HepG2 (cell line): ENCODE data around the gene CHML. TPM values are rescaled to one million over a fixed set of nuclear protein-coding genes. Genes with fewer than 3 reads are reported as not detected.

Source experiments
- ATAC-seq: fragments of 200-7000 bp; cut with Tn5 transposase; 3 replicates; pipeline ENCODE4 v1.9.1; 2020; ENCODE audit warnings: mild to moderate bottlenecking, moderate library complexity
- BruUV-seq: library from RNA; stranded (reverse); fragments of 400-500 nt; replicated peaks from 2 replicates; lab custom pipeline; 2021; lab: Mats Ljungman, UMichigan
- CTCF ChIA-PET: fragments of 300-600 bp; formaldehyde crosslinking; extraction: SDS; loops from one replicate; lab custom pipeline; 2021; ENCODE audit warnings: low total read pairs, inconsistent platforms, low intra/inter-chr PET ratio; lab: Yijun Ruan, JAX
- POLR2A ChIA-PET: fragments of 350-600 bp; sonication (Branson Sonifier 250); formaldehyde crosslinking; loops from one replicate; lab custom pipeline; 2020; ENCODE audit warnings: antibody characterized with exemption, inconsistent platforms; lab: Yijun Ruan, JAX
- DNase-seq: peaks from one replicate; pipeline ENCODE4 v3.0.0-alpha.2; 2015; ENCODE audit warnings: low spot score
- FAIRE-seq: peaks from 3 replicates; lab custom pipeline; 2011; peaks lifted over from hg19 to GRCh38; lab: Jason Lieb, UNC
- H2AFZ ChIP-seq: one replicate; pipeline ENCODE4 v1.6.1; 2011; ENCODE audit warnings: low read length, inconsistent platforms
- H3K27ac ChIP-seq: fragments of 300-600 bp; 3 replicates; pipeline ENCODE4 v1.8.0; 2011; ENCODE audit warnings: mixed run types, mild to moderate bottlenecking, mixed read lengths, low read length, inconsistent platforms; ENCODE audit not compliant: insufficient read depth; ENCODE audit errors: extremely low read length
- H3K27me3 ChIP-seq, 2 experiments: fragments of 200-600 bp in 1 of 2; 2 replicates in 1 of 2; 3 replicates in 1 of 2; pipeline versions ENCODE4 v1.6.0 to v1.8.0; 2011; ENCODE audit warnings: low read length in 2 of 2, mild to moderate bottlenecking in 2 of 2, moderate library complexity in 2 of 2, inconsistent platforms in 1 of 2; ENCODE audit not compliant: insufficient read depth in 2 of 2, control insufficient read depth in 1 of 2
- H3K36me3 ChIP-seq, 2 experiments: fragments of 200-600 bp in 1 of 2; replicated peaks in 1 of 2; 2 replicates in 1 of 2; 3 replicates in 1 of 2; pipeline versions ENCODE4 v1.5.1 to v1.8.0; 2011; ENCODE audit warnings: low read length in 2 of 2, inconsistent platforms in 1 of 2; ENCODE audit not compliant: insufficient read depth in 2 of 2, control insufficient read depth in 1 of 2
- H3K4me1 ChIP-seq: 2 replicates; pipeline ENCODE4 v1.5.1; 2012; ENCODE audit warnings: low read length, inconsistent platforms; ENCODE audit not compliant: insufficient read depth
- H3K4me2 ChIP-seq: 2 replicates; pipeline ENCODE4 v1.6.0; 2011; ENCODE audit warnings: low read depth, low read length, inconsistent platforms
- H3K4me3 ChIP-seq, 3 experiments: fragments of 200-600 bp in 1 of 3; sonication (generic), shearing (Covaris generic) in 1 of 3; replicated peaks in 1 of 3; 2 replicates each; pipeline ENCODE4 v1.5.1; 2011 to 2016; ENCODE audit warnings: low read length in 3 of 3, inconsistent platforms in 2 of 3, low read depth in 2 of 3, mild to moderate bottlenecking in 2 of 3, control low read depth in 1 of 3, mixed read lengths in 1 of 3; ENCODE audit not compliant: insufficient read depth in 1 of 3
- H3K79me2 ChIP-seq: one replicate; pipeline ENCODE4 v1.6.1; 2011; ENCODE audit warnings: low read length, inconsistent platforms; ENCODE audit not compliant: insufficient read depth
- H3K9ac ChIP-seq: 2 replicates; pipeline ENCODE4 v1.6.0; 2011; ENCODE audit warnings: mild to moderate bottlenecking, low read depth, low read length, inconsistent platforms; ENCODE audit not compliant: insufficient read depth
- H3K9me3 ChIP-seq: 2 replicates; pipeline ENCODE4 v1.5.1; 2012; ENCODE audit warnings: mild to moderate bottlenecking, low read length
- H4K20me1 ChIP-seq: 2 replicates; pipeline ENCODE4 v1.6.0; 2011; ENCODE audit warnings: inconsistent platforms, mild to moderate bottlenecking, low read length, moderate library complexity; ENCODE audit not compliant: insufficient read depth
- ASH2L ChIP-seq: fragments of 300-600, 200-600 bp; sonication (generic); IDR thresholded peaks from 2 replicates; pipeline ENCODE4 v1.7.0; 2017; ENCODE audit warnings: low read depth, mild to moderate bottlenecking, moderate library complexity, mixed read lengths, low read length; ENCODE audit not compliant: insufficient read length
- CHCHD3 ChIP-seq: sonication (generic); formaldehyde crosslinking; IDR thresholded peaks from 2 replicates; pipeline ENCODE4 v1.8.0; 2022; ENCODE audit warnings: mild to moderate bottlenecking, missing genetic modification reagents, moderate library complexity
- KMT2B ChIP-seq: IDR thresholded peaks from 2 replicates; pipeline ENCODE4 v1.6.1; 2016; ENCODE audit warnings: missing genetic modification reagents, missing compliant biosample characterization
- NR2F2 ChIP-seq: IDR thresholded peaks from 2 replicates; pipeline ENCODE4 v1.6.1; 2012; ENCODE audit warnings: low read depth, inconsistent platforms, borderline replicate concordance
- PHF8 ChIP-seq: sonication (generic); formaldehyde crosslinking; IDR thresholded peaks from 2 replicates; pipeline ENCODE4 v1.5.0; 2020; ENCODE audit warnings: missing genetic modification reagents
- SRSF1 ChIP-seq: fragments of 200-400 bp; formaldehyde crosslinking; optimal IDR thresholded peaks from 2 replicates; pipeline ENCODE3; 2017; ENCODE audit warnings: mild to moderate bottlenecking, low read depth, low read length, moderate library complexity
- ZNF670 ChIP-seq: sonication (generic); formaldehyde crosslinking; IDR thresholded peaks from 2 replicates; pipeline ENCODE4 v1.8.0; 2022; ENCODE audit warnings: mild to moderate bottlenecking, missing genetic modification reagents, borderline replicate concordance
- WGBS: methylation state at CpG from one replicate; pipeline ENCODE4 v1.1.6; 2017; ENCODE audit warnings: low lambda C conversion rate; 5-methylcytosine and 5-hydroxymethylcytosine counted together
- in situ Hi-C: cut with HindIII; loops from 2 replicates; pipeline ENCODE4 v1.10.0; 2017; ENCODE audit warnings: low pct_unique_long_range_greater_than_20kb; ENCODE audit not compliant: extremely low pct_ligation_motif_present
- intact Hi-C: fragments of 100-400 bp; cut with micrococcal nuclease; formaldehyde crosslinking; loops from one replicate; pipeline ENCODE4 v1.10.0; 2022; ENCODE audit not compliant: unreplicated experiment
- polyA plus RNA-seq, 8 experiments: library from polyadenylated mRNA; depleted of rRNA in 3 of 8; stranded (reverse) in 7 of 8; unstranded in 1 of 8; fragments of >200 nt; fragmentation: Illumina TruSeq in 4 of 8; extraction: Trizol in 4 of 8; gene quantifications; 2 replicates each; pipeline versions ENCODE4 v1.2.1 to v1.2.3, GENCODE V29; 2011 to 2016; ENCODE audit warnings: low read depth in 4 of 8, missing spikeins in 1 of 8, mixed read lengths in 1 of 8; ENCODE audit not compliant: insufficient read depth in 1 of 8
- total RNA-seq, 5 experiments: library from RNA; depleted of rRNA; stranded (reverse); fragments of >200 nt; fragmentation: Illumina TruSeq; extraction: Trizol; gene quantifications; 2 replicates each; pipeline ENCODE4 v1.2.3, GENCODE V29; 2016; ENCODE audit warnings: low read depth in 1 of 5
- TF ChIP-seq, protein P1 (sequence below): IDR thresholded peaks from 2 replicates; pipeline ENCODE4 v1.6.1; 2012; ENCODE audit warnings: inconsistent platforms

CHML gene
- total and polyA plus RNA-seq, 2 of the 13 experiments (the other 11 are each of a cell fraction or from before 2014, with no cell fraction given) = 5.2 to 16.7 TPM

DNA sequence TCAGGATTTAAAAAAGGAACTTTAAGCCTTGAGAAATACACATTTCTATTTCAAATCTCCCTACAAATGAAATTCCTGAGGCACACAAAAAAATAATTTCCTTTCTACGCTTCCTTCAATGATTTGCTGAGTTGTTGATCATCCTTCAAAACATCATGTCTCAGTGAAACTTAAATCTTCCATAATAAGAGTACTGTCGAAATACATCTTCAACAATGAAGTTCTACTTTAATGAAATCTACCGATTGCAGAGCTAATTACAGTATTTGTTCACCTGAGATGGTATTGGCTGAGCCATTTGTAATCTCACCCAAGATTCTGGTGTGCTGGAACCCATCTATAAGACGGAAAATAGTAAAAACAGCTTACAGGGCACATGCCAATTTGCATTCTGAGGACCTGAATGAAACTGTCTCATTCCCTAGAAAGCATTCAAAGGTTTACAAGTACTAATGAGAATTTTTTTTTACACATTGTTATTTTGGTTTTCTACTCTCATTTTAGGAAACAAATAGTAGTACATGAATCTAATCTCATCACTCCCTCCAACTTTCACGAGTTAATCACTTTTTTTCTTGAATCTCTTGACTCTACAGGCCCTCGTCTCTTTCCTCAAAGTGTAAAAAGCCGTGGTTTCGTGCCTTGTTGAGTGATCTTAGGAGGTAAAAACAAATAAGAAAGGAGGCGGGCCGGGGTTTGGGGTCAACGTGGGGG lies 1.1 kb downstream of the CHML start:
- intact Hi-C loops = no loop called here
- no peaks in the 10 kb centered on the region for H3K9me3 ChIP-seq
- POLR2A ChIA-PET = no interaction called here
- in situ Hi-C loops = loop anchor here (10.0 kb wide), 1 partner anchor 114 kb away; no protein-coding TSS in a partner anchor
- peaks cover 0 to 18% of the 10 kb centered on the region in 2 experiments; a peak in 4 of 5 replicates for H3K36me3 ChIP-seq
- ATAC-seq (no peak), DNase-seq (no peak), FAIRE-seq (no peak)
- H3K4me1 ChIP-seq = peaks cover 47% of the 10 kb centered on the region
- CTCF ChIA-PET = no interaction called here
- peak overlapping the region; percentile 96 for H3K9ac ChIP-seq
- peak overlapping the region; percentile 77 for H3K4me2 ChIP-seq
- TSS peak; percentile 58 for BruUV-seq
- peaks cover 24% of the 10 kb centered on the region for H3K79me2 ChIP-seq
- H3K4me3 ChIP-seq = peak overlapping the region; percentile 85 to 100 (median 99)
- H4K20me1 ChIP-seq = peaks cover 6% of the 10 kb centered on the region; the same call in 1 of the 2 replicates
- 16% methylated on average over 11 of the region's 11 CpGs for WGBS
- TF ChIP-seq ZNF670 (CRISPR knock-in tag) (no peak), NR2F2 (0 out of 2 replicates have a peak, but pooled peaks have one; percentile 39), CHCHD3 (CRISPR knock-in tag) (no peak), PHF8 (CRISPR knock-in tag) (peak; percentile 7; the same call in 1 of the 2 replicates), KMT2B (CRISPR knock-in tag) (0 out of 2 replicates have a peak, but pooled peaks have one; percentile 9), SRSF1 (no peak), ASH2L (peak; percentile 9)
- TF ChIP-seq, protein P1, sequence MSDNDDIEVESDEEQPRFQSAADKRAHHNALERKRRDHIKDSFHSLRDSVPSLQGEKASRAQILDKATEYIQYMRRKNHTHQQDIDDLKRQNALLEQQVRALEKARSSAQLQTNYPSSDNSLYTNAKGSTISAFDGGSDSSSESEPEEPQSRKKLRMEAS = 0 out of 2 replicates have a peak, but pooled peaks have one; percentile 19
- H3K27me3 ChIP-seq = no peaks in the 10 kb centered on the region; a peak in 1 of 5 replicates
- H3K27ac ChIP-seq = peak overlapping the region; percentile 91
- no peak overlapping the region for H2AFZ ChIP-seq
